B cell (primary cell): ENCODE data around the gene TNFRSF9. TPM values are rescaled to one million over a fixed set of nuclear protein-coding genes. Genes with fewer than 3 reads are reported as not detected.

Experiments used
- ATAC-seq: fragments of 200-7000 bp; cut with Tn5 transposase; one replicate; pipeline ENCODE4 v1.10.0; 2021; ENCODE audit warnings: low read depth, mild to moderate bottlenecking, moderate number of reproducible peaks, moderate library complexity
- CTCF ChIA-PET: fragments of 350-600 bp; sonication (Branson Sonifier 250); formaldehyde crosslinking; loops from one replicate; lab custom pipeline; 2021; ENCODE audit warnings: antibody characterized with exemption, inconsistent platforms; lab: Charles Lee
- POLR2A ChIA-PET: fragments of 350-600 bp; sonication (Branson Sonifier 250); formaldehyde crosslinking; loops from one replicate; lab custom pipeline; 2021; ENCODE audit warnings: antibody characterized with exemption; lab: Charles Lee
- DNase-seq: peaks from one replicate; pipeline ENCODE4 v3.0.0; 2013
- H2AFZ ChIP-seq: 2 replicates; pipeline ENCODE4 v1.6.1; 2012; ENCODE audit warnings: mild to moderate bottlenecking, low read depth, low read length; ENCODE audit not compliant: insufficient read depth, poor library complexity, severe bottlenecking
- H3K27ac ChIP-seq, 2 donors: 1 replicate in 1 of 2; 2 replicates in 1 of 2; pipeline ENCODE4 v1.5.1; 2012 to 2013; ENCODE audit warnings: low read length in 2 of 2, mild to moderate bottlenecking in 2 of 2, moderate library complexity in 1 of 2
- H3K27me3 ChIP-seq, 4 experiments: fragments of 200-600 bp in 1 of 4; sonication (generic) in 1 of 4; replicated peaks in 1 of 4; 1 replicate in 2 of 4; 2 replicates in 2 of 4; pipeline versions ENCODE4 v1.6.1 to v1.7.0; 2013 to 2016; ENCODE audit warnings: low read length in 3 of 4, mild to moderate bottlenecking in 2 of 4, mixed read lengths in 1 of 4, moderate library complexity in 1 of 4; ENCODE audit not compliant: insufficient read depth in 4 of 4, control insufficient read depth in 3 of 4; ENCODE audit errors: control extremely low read depth in 1 of 4
- H3K36me3 ChIP-seq, 2 experiments: replicated peaks in 1 of 2; 1 replicate in 1 of 2; 2 replicates in 1 of 2; pipeline versions ENCODE4 v1.6.1 to v1.7.1; 2013; ENCODE audit warnings: low read length in 1 of 2; ENCODE audit not compliant: insufficient read depth in 2 of 2, control insufficient read depth in 1 of 2; ENCODE audit errors: control extremely low read depth in 1 of 2, extremely low read depth in 1 of 2
- H3K4me1 ChIP-seq, 2 donors: fragments of 200-600 bp in 1 of 2; sonication (generic) in 1 of 2; 1 replicate in 1 of 2; 2 replicates in 1 of 2; pipeline versions ENCODE4 v1.5.1 to v1.6.1; 2013 to 2017; ENCODE audit warnings: low read length in 2 of 2; ENCODE audit not compliant: control insufficient read depth in 2 of 2, insufficient read depth in 2 of 2
- H3K4me2 ChIP-seq: replicated peaks from 2 replicates; pipeline ENCODE3; 2012; ENCODE audit warnings: mild to moderate bottlenecking, low read depth, low read length; ENCODE audit not compliant: poor library complexity, severe bottlenecking
- H3K4me3 ChIP-seq, 5 experiments: fragments of 200-600 bp in 1 of 5; sonication (generic) in 1 of 5; 1 replicate in 3 of 5; 2 replicates in 2 of 5; pipeline versions ENCODE4 v1.5.1 to v1.7.0; 2011 to 2016; ENCODE audit warnings: low read length in 4 of 5, mild to moderate bottlenecking in 4 of 5, low read depth in 2 of 5, control low read depth in 1 of 5, moderate library complexity in 1 of 5; ENCODE audit not compliant: insufficient read depth in 1 of 5; ENCODE audit errors: control extremely low read depth in 1 of 5, extremely low read depth in 1 of 5
- H3K79me2 ChIP-seq: fragments of 200-600 bp; sonication (generic); one replicate; pipeline ENCODE4 v1.6.0; 2016; ENCODE audit warnings: low read length; ENCODE audit not compliant: control insufficient read depth, insufficient read depth
- H3K9ac ChIP-seq: fragments of 200-600 bp; sonication (generic); 2 replicates; pipeline ENCODE4 v1.6.1; 2017; ENCODE audit warnings: mild to moderate bottlenecking, low read length, moderate library complexity
- H3K9me3 ChIP-seq, 3 donors: one replicate each; pipeline versions ENCODE4 v1.6.1 to v1.7.1; 2013; ENCODE audit warnings: low read length in 2 of 3; ENCODE audit not compliant: control insufficient read depth in 2 of 3, insufficient read depth in 1 of 3; ENCODE audit errors: control extremely low read depth in 1 of 3
- H4K20me1 ChIP-seq: 2 replicates; pipeline ENCODE4 v1.6.0; 2012; ENCODE audit warnings: mild to moderate bottlenecking, low read length; ENCODE audit not compliant: insufficient read depth, control insufficient read depth, poor library complexity, severe bottlenecking
- H3K27ac Mint-ChIP-seq: one replicate; pipeline ENCODE4 v1.8.0; 2021; ENCODE audit warnings: mixed read lengths
- H3K27me3 Mint-ChIP-seq: one replicate; pipeline ENCODE4 v1.8.0; 2021; ENCODE audit warnings: mixed read lengths
- H3K4me1 Mint-ChIP-seq: one replicate; pipeline ENCODE4 v1.8.0; 2021; ENCODE audit warnings: mixed read lengths
- H3K4me3 Mint-ChIP-seq: one replicate; pipeline ENCODE4 v1.8.0; 2021; ENCODE audit warnings: mixed read lengths
- H3K9me3 Mint-ChIP-seq: one replicate; pipeline ENCODE4 v1.8.0; 2022; ENCODE audit warnings: mixed read lengths; ENCODE audit not compliant: insufficient read depth
- EZH2 ChIP-seq: IDR thresholded peaks from 2 replicates; pipeline ENCODE4 v1.6.1; 2012; ENCODE audit warnings: borderline replicate concordance, low read depth, mild to moderate bottlenecking, moderate library complexity, low read length; ENCODE audit not compliant: insufficient read depth, poor library complexity, severe bottlenecking
- WGBS: methylation state at CpG from one replicate; pipeline ENCODE4 v1.1.5; 2013; ENCODE audit warnings: missing lambda C conversion rate; ENCODE audit not compliant: insufficient coverage; 5-methylcytosine and 5-hydroxymethylcytosine counted together
- intact Hi-C: fragments of 100-400 bp; cut with micrococcal nuclease; formaldehyde crosslinking; loops from one replicate; pipeline ENCODE4 v1.10.0; 2022
- polyA plus RNA-seq: library from polyadenylated mRNA; depleted of rRNA; stranded (reverse); fragments of >200 nt; gene quantifications from 2 replicates; pipeline ENCODE4 v1.2.3, GENCODE V29; 2012
- total RNA-seq, 2 donors: library from RNA; stranded (reverse); fragments of 120-200 nt in 1 of 2; gene quantifications; 1 replicate in 1 of 2; 2 replicates in 1 of 2; pipeline versions ENCODE4 v1.2.3 to v1.2.4, GENCODE V29; 2013 to 2022
- TF ChIP-seq, protein P1 (sequence below): fragments of 200-600 bp; IDR thresholded peaks from one replicate; pipeline ENCODE4 v1.8.0; 2022; ENCODE audit warnings: antibody characterized with exemption, mild to moderate bottlenecking

Gene TNFRSF9
- total and polyA plus RNA-seq, 2 donors (not counting 1 experiment from before 2014, with no cell fraction given): 0.01 to 0.44 TPM

DNA sequence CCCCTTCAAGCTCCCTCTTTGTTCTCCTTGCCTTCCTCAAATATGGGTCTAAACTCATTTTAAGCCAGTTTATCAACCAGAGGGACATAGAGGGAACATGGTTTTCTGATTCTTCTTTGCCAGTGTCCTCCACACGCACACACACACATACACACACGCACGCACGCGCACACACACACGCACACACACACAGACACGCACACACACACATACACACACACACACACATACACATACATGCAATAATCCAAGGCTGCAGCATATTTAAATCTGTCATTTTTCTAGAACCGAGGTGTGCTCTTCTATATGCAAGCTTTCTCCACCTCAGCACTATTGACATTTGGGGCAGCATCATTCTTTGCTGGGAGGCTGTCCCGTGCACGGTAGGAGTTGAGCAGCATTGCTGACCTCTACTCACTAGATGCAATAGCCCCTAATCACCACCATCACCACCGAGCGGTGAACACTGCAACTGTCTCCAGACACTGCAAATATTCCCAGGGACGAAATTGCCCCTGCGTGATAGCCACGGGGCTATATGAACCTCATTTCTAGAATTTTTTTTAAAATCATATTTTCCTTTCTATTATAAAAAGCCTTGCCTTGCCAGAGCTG is 8.0 kb downstream of the TNFRSF9 start:
- ChIA-PET POLR2A (no interaction called here), CTCF (no interaction called here)
- H3K27ac ChIP-seq: no peak overlapping the region
- Mint-ChIP-seq H3K27ac (no peak overlapping the region), H3K27me3 (peaks cover 23% of the 10 kb centered on the region), H3K4me3 (no peak overlapping the region), H3K9me3 (no peaks in the 10 kb centered on the region), H3K4me1 (peaks cover 7% of the 10 kb centered on the region)
- H3K79me2 ChIP-seq: no peaks in the 10 kb centered on the region
- no peak overlapping the region for H2AFZ ChIP-seq
- H3K4me3 ChIP-seq: no peak overlapping the region
- H3K4me1 ChIP-seq: peaks cover 12 to 16% of the 10 kb centered on the region in 2 donors
- no peaks in the 10 kb centered on the region for H4K20me1 ChIP-seq
- intact Hi-C loops: no loop called here
- H3K9me3 ChIP-seq: no peaks in the 10 kb centered on the region
- 95% methylated on average over 12 of the region's 15 CpGs for WGBS
- H3K27me3 ChIP-seq: peaks cover 0 to 13% (median 0%) of the 10 kb centered on the region in 4 experiments
- H3K4me2 ChIP-seq: no peak overlapping the region
- ATAC-seq (no peak), DNase-seq (no peak)
- no peaks in the 10 kb centered on the region for H3K36me3 ChIP-seq
- no peak overlapping the region for H3K9ac ChIP-seq
- no peak for TF ChIP-seq EZH2
- TF ChIP-seq, protein P1, sequence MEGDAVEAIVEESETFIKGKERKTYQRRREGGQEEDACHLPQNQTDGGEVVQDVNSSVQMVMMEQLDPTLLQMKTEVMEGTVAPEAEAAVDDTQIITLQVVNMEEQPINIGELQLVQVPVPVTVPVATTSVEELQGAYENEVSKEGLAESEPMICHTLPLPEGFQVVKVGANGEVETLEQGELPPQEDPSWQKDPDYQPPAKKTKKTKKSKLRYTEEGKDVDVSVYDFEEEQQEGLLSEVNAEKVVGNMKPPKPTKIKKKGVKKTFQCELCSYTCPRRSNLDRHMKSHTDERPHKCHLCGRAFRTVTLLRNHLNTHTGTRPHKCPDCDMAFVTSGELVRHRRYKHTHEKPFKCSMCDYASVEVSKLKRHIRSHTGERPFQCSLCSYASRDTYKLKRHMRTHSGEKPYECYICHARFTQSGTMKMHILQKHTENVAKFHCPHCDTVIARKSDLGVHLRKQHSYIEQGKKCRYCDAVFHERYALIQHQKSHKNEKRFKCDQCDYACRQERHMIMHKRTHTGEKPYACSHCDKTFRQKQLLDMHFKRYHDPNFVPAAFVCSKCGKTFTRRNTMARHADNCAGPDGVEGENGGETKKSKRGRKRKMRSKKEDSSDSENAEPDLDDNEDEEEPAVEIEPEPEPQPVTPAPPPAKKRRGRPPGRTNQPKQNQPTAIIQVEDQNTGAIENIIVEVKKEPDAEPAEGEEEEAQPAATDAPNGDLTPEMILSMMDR: no peak

DNA sequence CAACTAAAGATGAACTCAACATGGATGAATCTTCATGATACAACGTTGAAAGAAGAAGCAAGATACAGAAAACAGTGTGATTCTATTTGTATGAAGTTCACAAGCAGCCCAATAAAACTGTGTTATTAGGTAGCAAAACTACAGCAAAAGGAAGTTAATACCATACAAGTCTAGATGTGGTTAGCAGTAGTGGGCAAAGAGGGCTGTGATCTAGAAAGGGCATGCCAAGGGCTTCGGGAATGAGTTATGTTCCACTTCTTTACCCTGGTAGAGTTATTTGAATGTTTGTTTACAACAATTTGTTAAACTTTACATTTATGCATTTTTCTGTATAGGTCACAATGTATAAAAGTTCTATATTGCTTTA is 9.2 kb downstream of the TNFRSF9 start:
- H3K27ac Mint-ChIP-seq: no peak overlapping the region
- Histone ChIP-seq H4K20me1 (no peaks in the 10 kb centered on the region), H3K9me3 (no peaks in the 10 kb centered on the region), H3K36me3 (no peaks in the 10 kb centered on the region), H3K4me2 (peak overlapping the region; percentile 27), H3K4me1 (peaks cover 12 to 16% of the 10 kb centered on the region in 2 donors), H3K9ac (peak overlapping the region; percentile 41), H3K79me2 (no peaks in the 10 kb centered on the region), H3K27ac (peak overlapping the region in 1 of 2 donors; percentile 65), H2AFZ (peak overlapping the region; percentile 35), H3K4me3 (no peak overlapping the region), H3K27me3 (peaks cover 0 to 10% (median 0%) of the 10 kb centered on the region in 4 experiments)
- H3K27me3 Mint-ChIP-seq: peaks cover 21% of the 10 kb centered on the region
- H3K4me3 Mint-ChIP-seq: no peak overlapping the region
- ChIA-PET CTCF (no interaction called here), POLR2A (no interaction called here)
- TF ChIP-seq, protein P1: no peak
- no peak for TF ChIP-seq EZH2
- peaks cover 7% of the 10 kb centered on the region for H3K4me1 Mint-ChIP-seq
- 80% methylated on average over 1 of the region's 2 CpGs for WGBS
- DNase-seq (no peak), ATAC-seq (no peak)
- no peaks in the 10 kb centered on the region for H3K9me3 Mint-ChIP-seq
- intact Hi-C loops: no loop called here
